ENCODE measurements around the gene AKNAD1. TPM values are rescaled to one million over a fixed set of nuclear protein-coding genes. Genes with fewer than 3 reads are reported as not detected.

The AKNAD1 gene
- total and polyA plus RNA-seq, 2 of the 8 experiments (the other 6 are each of a cell fraction or from before 2014, with no cell fraction given): not detected

DNA sequence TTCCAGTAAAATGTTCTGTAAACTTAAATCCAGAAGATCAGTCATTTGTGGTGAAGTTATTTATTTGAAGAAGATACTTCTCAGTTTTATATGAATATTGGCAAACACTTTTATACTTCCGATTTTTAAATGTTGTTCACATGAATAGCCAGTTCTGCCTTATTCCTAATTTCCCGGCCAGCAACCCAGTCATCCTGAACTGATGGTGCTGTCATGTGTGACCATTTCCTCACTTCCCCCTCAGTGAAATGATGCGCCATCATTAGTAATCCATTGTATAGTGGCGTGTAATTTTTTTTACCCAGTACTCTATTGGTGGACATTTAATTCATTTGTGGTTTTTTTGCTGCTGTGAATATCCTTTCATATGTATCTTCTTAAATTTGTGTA is 36.2 kb upstream of the AKNAD1 start (continued):
- TF ChIP-seq, protein P1, sequence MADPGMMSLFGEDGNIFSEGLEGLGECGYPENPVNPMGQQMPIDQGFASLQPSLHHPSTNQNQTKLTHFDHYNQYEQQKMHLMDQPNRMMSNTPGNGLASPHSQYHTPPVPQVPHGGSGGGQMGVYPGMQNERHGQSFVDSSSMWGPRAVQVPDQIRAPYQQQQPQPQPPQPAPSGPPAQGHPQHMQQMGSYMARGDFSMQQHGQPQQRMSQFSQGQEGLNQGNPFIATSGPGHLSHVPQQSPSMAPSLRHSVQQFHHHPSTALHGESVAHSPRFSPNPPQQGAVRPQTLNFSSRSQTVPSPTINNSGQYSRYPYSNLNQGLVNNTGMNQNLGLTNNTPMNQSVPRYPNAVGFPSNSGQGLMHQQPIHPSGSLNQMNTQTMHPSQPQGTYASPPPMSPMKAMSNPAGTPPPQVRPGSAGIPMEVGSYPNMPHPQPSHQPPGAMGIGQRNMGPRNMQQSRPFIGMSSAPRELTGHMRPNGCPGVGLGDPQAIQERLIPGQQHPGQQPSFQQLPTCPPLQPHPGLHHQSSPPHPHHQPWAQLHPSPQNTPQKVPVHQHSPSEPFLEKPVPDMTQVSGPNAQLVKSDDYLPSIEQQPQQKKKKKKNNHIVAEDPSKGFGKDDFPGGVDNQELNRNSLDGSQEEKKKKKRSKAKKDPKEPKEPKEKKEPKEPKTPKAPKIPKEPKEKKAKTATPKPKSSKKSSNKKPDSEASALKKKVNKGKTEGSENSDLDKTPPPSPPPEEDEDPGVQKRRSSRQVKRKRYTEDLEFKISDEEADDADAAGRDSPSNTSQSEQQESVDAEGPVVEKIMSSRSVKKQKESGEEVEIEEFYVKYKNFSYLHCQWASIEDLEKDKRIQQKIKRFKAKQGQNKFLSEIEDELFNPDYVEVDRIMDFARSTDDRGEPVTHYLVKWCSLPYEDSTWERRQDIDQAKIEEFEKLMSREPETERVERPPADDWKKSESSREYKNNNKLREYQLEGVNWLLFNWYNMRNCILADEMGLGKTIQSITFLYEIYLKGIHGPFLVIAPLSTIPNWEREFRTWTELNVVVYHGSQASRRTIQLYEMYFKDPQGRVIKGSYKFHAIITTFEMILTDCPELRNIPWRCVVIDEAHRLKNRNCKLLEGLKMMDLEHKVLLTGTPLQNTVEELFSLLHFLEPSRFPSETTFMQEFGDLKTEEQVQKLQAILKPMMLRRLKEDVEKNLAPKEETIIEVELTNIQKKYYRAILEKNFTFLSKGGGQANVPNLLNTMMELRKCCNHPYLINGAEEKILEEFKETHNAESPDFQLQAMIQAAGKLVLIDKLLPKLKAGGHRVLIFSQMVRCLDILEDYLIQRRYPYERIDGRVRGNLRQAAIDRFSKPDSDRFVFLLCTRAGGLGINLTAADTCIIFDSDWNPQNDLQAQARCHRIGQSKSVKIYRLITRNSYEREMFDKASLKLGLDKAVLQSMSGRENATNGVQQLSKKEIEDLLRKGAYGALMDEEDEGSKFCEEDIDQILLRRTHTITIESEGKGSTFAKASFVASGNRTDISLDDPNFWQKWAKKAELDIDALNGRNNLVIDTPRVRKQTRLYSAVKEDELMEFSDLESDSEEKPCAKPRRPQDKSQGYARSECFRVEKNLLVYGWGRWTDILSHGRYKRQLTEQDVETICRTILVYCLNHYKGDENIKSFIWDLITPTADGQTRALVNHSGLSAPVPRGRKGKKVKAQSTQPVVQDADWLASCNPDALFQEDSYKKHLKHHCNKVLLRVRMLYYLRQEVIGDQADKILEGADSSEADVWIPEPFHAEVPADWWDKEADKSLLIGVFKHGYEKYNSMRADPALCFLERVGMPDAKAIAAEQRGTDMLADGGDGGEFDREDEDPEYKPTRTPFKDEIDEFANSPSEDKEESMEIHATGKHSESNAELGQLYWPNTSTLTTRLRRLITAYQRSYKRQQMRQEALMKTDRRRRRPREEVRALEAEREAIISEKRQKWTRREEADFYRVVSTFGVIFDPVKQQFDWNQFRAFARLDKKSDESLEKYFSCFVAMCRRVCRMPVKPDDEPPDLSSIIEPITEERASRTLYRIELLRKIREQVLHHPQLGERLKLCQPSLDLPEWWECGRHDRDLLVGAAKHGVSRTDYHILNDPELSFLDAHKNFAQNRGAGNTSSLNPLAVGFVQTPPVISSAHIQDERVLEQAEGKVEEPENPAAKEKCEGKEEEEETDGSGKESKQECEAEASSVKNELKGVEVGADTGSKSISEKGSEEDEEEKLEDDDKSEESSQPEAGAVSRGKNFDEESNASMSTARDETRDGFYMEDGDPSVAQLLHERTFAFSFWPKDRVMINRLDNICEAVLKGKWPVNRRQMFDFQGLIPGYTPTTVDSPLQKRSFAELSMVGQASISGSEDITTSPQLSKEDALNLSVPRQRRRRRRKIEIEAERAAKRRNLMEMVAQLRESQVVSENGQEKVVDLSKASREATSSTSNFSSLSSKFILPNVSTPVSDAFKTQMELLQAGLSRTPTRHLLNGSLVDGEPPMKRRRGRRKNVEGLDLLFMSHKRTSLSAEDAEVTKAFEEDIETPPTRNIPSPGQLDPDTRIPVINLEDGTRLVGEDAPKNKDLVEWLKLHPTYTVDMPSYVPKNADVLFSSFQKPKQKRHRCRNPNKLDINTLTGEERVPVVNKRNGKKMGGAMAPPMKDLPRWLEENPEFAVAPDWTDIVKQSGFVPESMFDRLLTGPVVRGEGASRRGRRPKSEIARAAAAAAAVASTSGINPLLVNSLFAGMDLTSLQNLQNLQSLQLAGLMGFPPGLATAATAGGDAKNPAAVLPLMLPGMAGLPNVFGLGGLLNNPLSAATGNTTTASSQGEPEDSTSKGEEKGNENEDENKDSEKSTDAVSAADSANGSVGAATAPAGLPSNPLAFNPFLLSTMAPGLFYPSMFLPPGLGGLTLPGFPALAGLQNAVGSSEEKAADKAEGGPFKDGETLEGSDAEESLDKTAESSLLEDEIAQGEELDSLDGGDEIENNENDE (IDR thresholded peaks at IDR 0.05; ENCODE audit: insufficient replicate concordance, low read length): no peak
- no peak for TF ChIP-seq MAFK (IDR thresholded peaks at IDR 0.05; ENCODE audit: low read depth, low read length)
- no peak for TF ChIP-seq SAP30 (IDR thresholded peaks at IDR 0.05; ENCODE audit: insufficient read depth, insufficient replicate concordance, low read length)
- no peak for TF ChIP-seq HDAC2 (IDR thresholded peaks at IDR 0.05; ENCODE audit: borderline replicate concordance in 1 of 2, low read depth in 2 of 2, low read length in 2 of 2)
- TF ChIP-seq FOSL1 (IDR thresholded peaks at IDR 0.05; ENCODE audit: insufficient read depth, low read depth, low read length): no peak
- TF ChIP-seq TEAD4 (IDR thresholded peaks at IDR 0.05; ENCODE audit: low read depth, low read length): no peak
- TF ChIP-seq CHD1 (IDR thresholded peaks at IDR 0.05; ENCODE audit: low read depth, low read length): no peak
- no peak for TF ChIP-seq CBX5 (IDR thresholded peaks at IDR 0.05; ENCODE audit: low read depth, low read length)
- TF ChIP-seq CEBPB (IDR thresholded peaks at IDR 0.05; ENCODE audit: low read depth, low read length): no peak
- TF ChIP-seq SIRT6 (IDR thresholded peaks at IDR 0.05; ENCODE audit: low read length): no peak
- TF ChIP-seq SIX5 (IDR thresholded peaks at IDR 0.05; ENCODE audit: low read depth, low read length): no peak
